ENCODE data around the gene SGCG.

The SGCG gene

GRCh38 chr13:23357349-23357748, 176.6 kb downstream of the SGCG start:
- no peaks in the 10 kb centered on the region for H3K9me3 ChIP-seq (ENCODE audit: control insufficient read depth in 2 of 2, low read length in 2 of 2)

GRCh38 chr13:23359882-23360281, 179.1 kb downstream of the SGCG start:
- Histone ChIP-seq H3K27me3 (ENCODE audit: control insufficient read depth in 1 of 2, insufficient read depth in 2 of 2, low read length in 2 of 2) (no peaks in the 10 kb centered on the region), H3K9me3 (ENCODE audit: control insufficient read depth in 2 of 2, low read length in 2 of 2) (no peaks in the 10 kb centered on the region), H3K27ac (ENCODE audit: low read length) (no peak overlapping the region), H3K36me3 (ENCODE audit: control insufficient read depth in 2 of 2, insufficient read depth in 2 of 2, low read length in 2 of 2) (peaks cover 32 to 42% of the 10 kb centered on the region in 2 donors), H3K9ac (ENCODE audit: low read length in 2 of 2) (no peak overlapping the region), H3K4me1 (ENCODE audit: control insufficient read depth, insufficient read depth, low read length) (no peaks in the 10 kb centered on the region), H3K4me3 (ENCODE audit: low read length in 2 of 2) (no peak overlapping the region)

More at GRCh38 chr13:23357349-23357748, 176.6 kb downstream of the SGCG start:
- H3K9ac ChIP-seq (ENCODE audit: low read length in 2 of 2), result no peak overlapping the region
- peaks cover 28 to 41% of the 10 kb centered on the region in 2 donors for H3K36me3 ChIP-seq (ENCODE audit: control insufficient read depth in 2 of 2, insufficient read depth in 2 of 2, low read length in 2 of 2)
- H3K27me3 ChIP-seq (ENCODE audit: control insufficient read depth in 1 of 2, insufficient read depth in 2 of 2, low read length in 2 of 2), result no peaks in the 10 kb centered on the region
- no peak overlapping the region for H3K27ac ChIP-seq (ENCODE audit: low read length)
- H3K4me1 ChIP-seq (ENCODE audit: control insufficient read depth, insufficient read depth, low read length), result no peaks in the 10 kb centered on the region
- no peak overlapping the region for H3K4me3 ChIP-seq (ENCODE audit: low read length in 2 of 2)

GRCh38 chr13:23365652-23366051, 184.9 kb downstream of the SGCG start:
- no peaks in the 10 kb centered on the region for H3K9me3 ChIP-seq (ENCODE audit: control insufficient read depth in 2 of 2, low read length in 2 of 2)
- no peak overlapping the region for H3K4me3 ChIP-seq (ENCODE audit: low read length in 2 of 2)
- H3K27ac ChIP-seq (ENCODE audit: low read length), result no peak overlapping the region
- H3K27me3 ChIP-seq (ENCODE audit: control insufficient read depth in 1 of 2, insufficient read depth in 2 of 2, low read length in 2 of 2), result no peaks in the 10 kb centered on the region
- H3K4me1 ChIP-seq (ENCODE audit: control insufficient read depth, insufficient read depth, low read length), result no peaks in the 10 kb centered on the region
- H3K9ac ChIP-seq (ENCODE audit: low read length in 2 of 2), result no peak overlapping the region
- peaks cover 30 to 43% of the 10 kb centered on the region in 2 donors for H3K36me3 ChIP-seq (ENCODE audit: control insufficient read depth in 2 of 2, insufficient read depth in 2 of 2, low read length in 2 of 2)

- Histone ChIP-seq H3K36me3 (ENCODE audit: control insufficient read depth in 2 of 2, insufficient read depth in 2 of 2, low read length in 2 of 2) (peaks cover 26 to 42% of the 10 kb centered on the region in 2 donors), H3K27ac (ENCODE audit: low read length) (no peak overlapping the region), H3K4me1 (ENCODE audit: control insufficient read depth, insufficient read depth, low read length) (peaks cover 7% of the 10 kb centered on the region), H3K4me3 (ENCODE audit: low read length in 2 of 2) (no peak overlapping the region), H3K9me3 (ENCODE audit: control insufficient read depth in 2 of 2, low read length in 2 of 2) (no peaks in the 10 kb centered on the region), H3K9ac (ENCODE audit: low read length in 2 of 2) (no peak overlapping the region), H3K27me3 (ENCODE audit: control insufficient read depth in 1 of 2, insufficient read depth in 2 of 2, low read length in 2 of 2) (no peaks in the 10 kb centered on the region)
These were observed 187.1 kb downstream of the SGCG start for GRCh38 chr13:23367907-23368306.

DNA sequence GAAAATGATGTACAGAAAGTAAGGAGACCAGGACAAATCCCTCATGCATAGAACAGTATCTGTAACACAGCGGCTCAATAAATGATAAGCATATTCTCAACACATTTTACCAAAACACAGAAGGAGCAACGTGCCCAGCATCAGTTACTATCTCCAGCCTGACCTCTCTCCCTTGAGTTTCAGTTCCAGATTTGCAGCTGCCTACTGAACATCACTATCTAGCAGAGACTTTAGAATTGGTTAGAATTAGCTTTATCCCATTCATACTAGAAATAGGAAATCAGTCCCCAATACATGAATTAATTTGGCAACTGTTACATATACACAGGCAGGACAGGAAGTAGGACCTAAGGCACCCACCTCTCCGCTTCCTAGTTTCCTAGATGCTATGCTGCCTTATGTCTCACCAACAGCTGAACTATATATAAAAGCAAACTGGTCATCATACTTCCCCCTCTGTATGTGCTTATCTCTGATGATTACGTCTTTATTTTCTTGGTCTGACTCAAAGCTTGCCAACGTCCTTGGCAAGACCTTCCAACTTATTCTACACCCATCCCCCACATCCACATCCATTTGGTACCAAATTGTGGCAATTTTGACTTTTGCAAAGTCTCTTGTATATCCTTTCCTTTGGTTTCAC, 191.6 kb downstream of the SGCG start:
- H3K4me1 ChIP-seq (ENCODE audit: control insufficient read depth, insufficient read depth, low read length), result peaks cover 19% of the 10 kb centered on the region
- no peaks in the 10 kb centered on the region for H3K27me3 ChIP-seq (ENCODE audit: control insufficient read depth in 1 of 2, insufficient read depth in 2 of 2, low read length in 2 of 2)
- peaks cover 0 to 12% of the 10 kb centered on the region in 2 donors for H3K36me3 ChIP-seq (ENCODE audit: control insufficient read depth in 2 of 2, insufficient read depth in 2 of 2, low read length in 2 of 2)
- H3K9ac ChIP-seq (ENCODE audit: low read length in 2 of 2), result no peak overlapping the region
- no peaks in the 10 kb centered on the region for H3K9me3 ChIP-seq (ENCODE audit: control insufficient read depth in 2 of 2, low read length in 2 of 2)
- H3K4me3 ChIP-seq (ENCODE audit: low read length in 2 of 2), result peak overlapping the region in 1 of 2 donors; percentile 7
- no peak overlapping the region for H3K27ac ChIP-seq (ENCODE audit: low read length)

All from stomach smooth muscle (tissue), 2 donors.